ENCODE data around the gene NTRK3.

DNA sequence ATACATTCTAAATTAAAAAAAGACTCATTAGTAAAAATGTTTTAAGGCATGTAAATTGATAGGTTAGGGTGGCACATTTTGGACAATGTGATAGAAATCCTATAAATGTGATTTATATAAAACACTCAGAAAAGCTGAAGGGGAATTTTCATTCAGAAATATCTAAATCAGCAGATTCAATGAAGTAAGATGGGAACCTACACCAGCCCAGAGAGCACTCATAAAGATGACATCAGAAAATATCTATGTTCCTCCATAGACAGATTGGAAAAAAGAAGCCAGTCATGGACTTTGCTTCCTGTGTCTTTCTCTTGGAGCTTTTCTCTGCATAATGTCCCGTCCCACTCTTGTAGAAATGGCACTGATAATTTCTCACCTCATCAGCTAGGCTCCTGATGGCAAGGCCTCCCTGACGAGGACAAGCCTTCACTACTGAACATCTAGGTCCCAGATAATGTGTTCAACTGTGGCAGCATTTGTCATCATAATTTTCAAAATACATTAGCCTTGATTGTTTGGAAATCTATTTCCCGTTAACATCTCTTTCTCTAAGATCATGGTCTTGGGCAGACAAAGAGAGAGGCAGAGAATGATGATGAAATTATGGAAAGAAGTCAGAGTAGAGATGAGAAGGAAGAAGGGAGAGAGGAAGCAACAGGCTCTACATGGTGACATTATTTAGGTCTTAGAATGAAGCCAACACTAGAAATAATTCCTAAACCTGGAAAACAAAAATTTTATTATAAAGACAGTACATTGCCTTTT lies 354.4 kb downstream of the NTRK3 start:
- TF ChIP-seq, protein P1, sequence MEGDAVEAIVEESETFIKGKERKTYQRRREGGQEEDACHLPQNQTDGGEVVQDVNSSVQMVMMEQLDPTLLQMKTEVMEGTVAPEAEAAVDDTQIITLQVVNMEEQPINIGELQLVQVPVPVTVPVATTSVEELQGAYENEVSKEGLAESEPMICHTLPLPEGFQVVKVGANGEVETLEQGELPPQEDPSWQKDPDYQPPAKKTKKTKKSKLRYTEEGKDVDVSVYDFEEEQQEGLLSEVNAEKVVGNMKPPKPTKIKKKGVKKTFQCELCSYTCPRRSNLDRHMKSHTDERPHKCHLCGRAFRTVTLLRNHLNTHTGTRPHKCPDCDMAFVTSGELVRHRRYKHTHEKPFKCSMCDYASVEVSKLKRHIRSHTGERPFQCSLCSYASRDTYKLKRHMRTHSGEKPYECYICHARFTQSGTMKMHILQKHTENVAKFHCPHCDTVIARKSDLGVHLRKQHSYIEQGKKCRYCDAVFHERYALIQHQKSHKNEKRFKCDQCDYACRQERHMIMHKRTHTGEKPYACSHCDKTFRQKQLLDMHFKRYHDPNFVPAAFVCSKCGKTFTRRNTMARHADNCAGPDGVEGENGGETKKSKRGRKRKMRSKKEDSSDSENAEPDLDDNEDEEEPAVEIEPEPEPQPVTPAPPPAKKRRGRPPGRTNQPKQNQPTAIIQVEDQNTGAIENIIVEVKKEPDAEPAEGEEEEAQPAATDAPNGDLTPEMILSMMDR (IDR thresholded peaks at IDR 0.05; ENCODE audit: low read depth, low read length, missing input control): no peak
- no peak for TF ChIP-seq YY1 (IDR thresholded peaks at IDR 0.05)
- no peak for TF ChIP-seq MAX (IDR thresholded peaks at IDR 0.05)
- no peak for TF ChIP-seq ATF3 (IDR thresholded peaks at IDR 0.05)
- TF ChIP-seq GABPA (IDR thresholded peaks at IDR 0.05 in 1 of 2, conservative IDR thresholded peaks at IDR 0.05 in 1 of 2): no peak
- no peak for TF ChIP-seq EGR1 (IDR thresholded peaks at IDR 0.05; ENCODE audit: low read depth in 2 of 2)
